Activated CD8-positive, alpha-beta T cell treated with anti-CD3 and anti-CD28 coated beads, Interleukin-2, amount 10 ng/mL, durations not matched to agents 7 days and 5 days (primary cell): Measurements from ENCODE around the gene SHLD2. TPM values are rescaled to one million over a fixed set of nuclear protein-coding genes. Genes with fewer than 3 reads are reported as not detected.
"Not testable (repeated sequence)": the region's sequence is repeated elsewhere in the genome, so short reads cannot be mapped to it uniquely, and the experiment has no call there.

Source experiments
- ATAC-seq: fragments of 150-1000 bp; cut with Tn5 transposase; one replicate; pipeline ENCODE4 v1.10.0; 2021; ENCODE audit warnings: moderate library complexity
- CTCF ChIA-PET: fragments of 350-600 bp; sonication (Branson Sonifier 250); formaldehyde crosslinking; loops from one replicate; lab custom pipeline; 2021; ENCODE audit warnings: antibody characterized with exemption; lab: Charles Lee
- POLR2A ChIA-PET: fragments of 350-600 bp; sonication (Branson Sonifier 250); formaldehyde crosslinking; loops from one replicate; lab custom pipeline; 2021; ENCODE audit warnings: antibody characterized with exemption; lab: Charles Lee
- DNase-seq: peaks from one replicate; pipeline ENCODE4 v3.0.0-alpha.2; 2020
- H3K27ac Mint-ChIP-seq: one replicate; pipeline ENCODE4 v1.8.0; 2021; ENCODE audit warnings: mild to moderate bottlenecking, mixed read lengths
- H3K27me3 Mint-ChIP-seq: one replicate; pipeline ENCODE4 v1.8.0; 2021; ENCODE audit warnings: low read depth, mixed read lengths
- H3K36me3 Mint-ChIP-seq: one replicate; pipeline ENCODE4 v1.8.0; 2021; ENCODE audit warnings: low read depth, mixed read lengths
- H3K4me1 Mint-ChIP-seq: one replicate; pipeline ENCODE4 v1.8.0; 2021; ENCODE audit warnings: low read depth, mixed read lengths
- H3K4me3 Mint-ChIP-seq: one replicate; pipeline ENCODE4 v1.8.0; 2021; ENCODE audit warnings: mild to moderate bottlenecking, mixed read lengths
- H3K9me3 Mint-ChIP-seq: one replicate; pipeline ENCODE4 v1.8.0; 2022; ENCODE audit warnings: mixed read lengths; ENCODE audit not compliant: insufficient read depth
- total RNA-seq, 2 experiments: library from RNA; stranded (reverse); gene quantifications; one replicate each; pipeline ENCODE4 v1.2.3, GENCODE V29; 2021

The SHLD2 gene
- total RNA-seq, 2 experiments from 2014 or later = 34.2 to 36.8 TPM

- ChIA-PET CTCF (no interaction called here), POLR2A (no interaction called here)
- no peaks in the 10 kb centered on the region for H3K27me3 Mint-ChIP-seq
- H3K4me3 Mint-ChIP-seq = no peak overlapping the region
- peaks cover 61% of the 10 kb centered on the region for H3K4me1 Mint-ChIP-seq
- DNase-seq (no peak), ATAC-seq (no peak)
- no peak overlapping the region for H3K27ac Mint-ChIP-seq
- peaks cover 58% of the 10 kb centered on the region for H3K36me3 Mint-ChIP-seq
- no peaks in the 10 kb centered on the region for H3K9me3 Mint-ChIP-seq
Measured at GRCh38 chr10:87089746-87090145, 5.3 kb upstream of the SHLD2 start.

- Mint-ChIP-seq H3K4me3 (no peak overlapping the region), H3K4me1 (peaks cover 60% of the 10 kb centered on the region), H3K27ac (no peak overlapping the region), H3K9me3 (no peaks in the 10 kb centered on the region), H3K36me3 (peaks cover 53% of the 10 kb centered on the region), H3K27me3 (no peaks in the 10 kb centered on the region)
- ChIA-PET POLR2A (no interaction called here), CTCF (no interaction called here)
- no peak for DNase-seq
- ATAC-seq = no peak
Measured at GRCh38 chr10:87090779-87091178, 4.2 kb upstream of the SHLD2 start.

GRCh38 chr10:87092376-87092860, 2.6 kb upstream of the SHLD2 start:
- Mint-ChIP-seq H3K27ac (peak overlapping the region; percentile 94), H3K36me3 (peaks cover 47% of the 10 kb centered on the region), H3K27me3 (no peaks in the 10 kb centered on the region), H3K4me3 (peak overlapping the region; percentile 92), H3K4me1 (peaks cover 53% of the 10 kb centered on the region), H3K9me3 (no peaks in the 10 kb centered on the region)
- DNase-seq = no peak
- ChIA-PET POLR2A (interaction anchor here (1.1 kb wide), 1 partner anchor 9 kb away, joined by 5 read pairs; no protein-coding TSS in a partner anchor), CTCF (interaction anchor here (1.1 to 2.1 kb wide), 4 partner anchors 8 to 152 kb away, joined by 3 to 5 read pairs (median 4); no protein-coding TSS in a partner anchor)
- no peak for ATAC-seq

GRCh38 chr10:87092861-87093631, 2.0 kb upstream of the SHLD2 start:
- CTCF ChIA-PET = interaction anchor here (0.9 to 2.1 kb wide), 6 partner anchors 9 to 411 kb away, joined by 3 to 5 read pairs (median 4); partner anchors contain the start of gene MINPP1
- no peaks in the 10 kb centered on the region for H3K27me3 Mint-ChIP-seq

GRCh38 chr10:87093632-87094372, 1.2 kb upstream of the SHLD2 start:
- peak overlapping the region; percentile 98 for H3K27ac Mint-ChIP-seq
- peak overlapping the region; percentile 92 for H3K4me3 Mint-ChIP-seq
- peak; percentile 34 for ATAC-seq
- DNase-seq = peak; percentile 82
- peaks cover 47% of the 10 kb centered on the region for H3K4me1 Mint-ChIP-seq
- peaks cover 43% of the 10 kb centered on the region for H3K36me3 Mint-ChIP-seq
- no peaks in the 10 kb centered on the region for H3K9me3 Mint-ChIP-seq
- ChIA-PET CTCF (interaction anchor here (0.9 to 2.1 kb wide), 5 partner anchors 9 to 411 kb away, joined by 3 to 5 read pairs (median 3); partner anchors contain the start of gene MINPP1), POLR2A (interaction anchor here (0.6 to 1.6 kb wide), 4 partner anchors 8 to 10 kb away, joined by 3 to 5 read pairs (median 5); no protein-coding TSS in a partner anchor)
- no peaks in the 10 kb centered on the region for H3K27me3 Mint-ChIP-seq

More at GRCh38 chr10:87092861-87093631, 2.0 kb upstream of the SHLD2 start:
- H3K27ac Mint-ChIP-seq = peak overlapping the region; percentile 94
- POLR2A ChIA-PET = interaction anchor here (0.6 to 1.1 kb wide), 2 partner anchors 8 to 9 kb away, joined by 3 to 5 read pairs; no protein-coding TSS in a partner anchor
- peaks cover 46% of the 10 kb centered on the region for H3K36me3 Mint-ChIP-seq
- ATAC-seq = no peak
- H3K9me3 Mint-ChIP-seq = no peaks in the 10 kb centered on the region
- peak overlapping the region; percentile 92 for H3K4me3 Mint-ChIP-seq
- DNase-seq = peak; percentile 50
- H3K4me1 Mint-ChIP-seq = peaks cover 48% of the 10 kb centered on the region

GRCh38 chr10:87095236-87095945, 385 bp downstream of the SHLD2 start:
- peak overlapping the region; percentile 83 for H3K4me3 Mint-ChIP-seq
- H3K4me1 Mint-ChIP-seq = peaks cover 41% of the 10 kb centered on the region
- H3K27me3 Mint-ChIP-seq = no peaks in the 10 kb centered on the region
- ChIA-PET POLR2A (interaction anchor here (0.8 to 1.6 kb wide), 3 partner anchors 9 to 21 kb away, joined by 3 to 5 read pairs (median 5); no protein-coding TSS in a partner anchor), CTCF (interaction anchor here (1.2 to 1.6 kb wide), 2 partner anchors 11 to 156 kb away, joined by 4 to 6 read pairs; no protein-coding TSS in a partner anchor)
- H3K9me3 Mint-ChIP-seq = no peaks in the 10 kb centered on the region
- peaks cover 46% of the 10 kb centered on the region for H3K36me3 Mint-ChIP-seq
- peak; percentile 65 for ATAC-seq
- peak; percentile 83 for DNase-seq
- H3K27ac Mint-ChIP-seq = peak overlapping the region; percentile 92

- no peak for DNase-seq
- Mint-ChIP-seq H3K27ac (no peak overlapping the region), H3K36me3 (peaks cover 63% of the 10 kb centered on the region), H3K4me1 (peaks cover 9% of the 10 kb centered on the region), H3K9me3 (no peaks in the 10 kb centered on the region), H3K27me3 (no peaks in the 10 kb centered on the region), H3K4me3 (no peak overlapping the region)
- POLR2A ChIA-PET = no interaction called here
- no peak for ATAC-seq
- CTCF ChIA-PET = no interaction called here
Measured at GRCh38 chr10:87101996-87102395, 7.0 kb downstream of the SHLD2 start.

GRCh38 chr10:87104727-87105126, 9.7 kb downstream of the SHLD2 start:
- H3K4me3 Mint-ChIP-seq, H3K4me1 Mint-ChIP-seq, H3K27ac Mint-ChIP-seq, POLR2A ChIA-PET, DNase-seq, H3K9me3 Mint-ChIP-seq, H3K27me3 Mint-ChIP-seq, ATAC-seq, CTCF ChIA-PET: not testable (repeated sequence)
- H3K36me3 Mint-ChIP-seq = peaks cover 63% of the 10 kb centered on the region

GRCh38 chr10:87105446-87106124, 10.6 kb downstream of the SHLD2 start:
- POLR2A ChIA-PET = no interaction called here
- H3K27ac Mint-ChIP-seq = no peak overlapping the region
- ATAC-seq (no peak), DNase-seq (no peak)
- no peak overlapping the region for H3K4me3 Mint-ChIP-seq
- H3K27me3 Mint-ChIP-seq = no peaks in the 10 kb centered on the region
- H3K9me3 Mint-ChIP-seq = no peaks in the 10 kb centered on the region
- CTCF ChIA-PET = no interaction called here
- H3K4me1 Mint-ChIP-seq = no peaks in the 10 kb centered on the region
- H3K36me3 Mint-ChIP-seq = peaks cover 59% of the 10 kb centered on the region

- peaks cover 19% of the 10 kb centered on the region for H3K36me3 Mint-ChIP-seq
- CTCF ChIA-PET, ATAC-seq, H3K9me3 Mint-ChIP-seq, DNase-seq, H3K4me3 Mint-ChIP-seq, H3K4me1 Mint-ChIP-seq, H3K27ac Mint-ChIP-seq, H3K27me3 Mint-ChIP-seq, POLR2A ChIA-PET: not testable (repeated sequence)
Measured at GRCh38 chr10:87118122-87118521, 23.1 kb downstream of the SHLD2 start.
